ENCODE results near the gene TEN1. TPM values are rescaled to one million over a fixed set of nuclear protein-coding genes. Genes with fewer than 3 reads are reported as not detected.
A peak's percentile ranks its signal among the peaks of the same experiment; 100 is the strongest.

TEN1 gene
- total RNA-seq, 1 donor from 2014 or later: 15.9 TPM

DNA sequence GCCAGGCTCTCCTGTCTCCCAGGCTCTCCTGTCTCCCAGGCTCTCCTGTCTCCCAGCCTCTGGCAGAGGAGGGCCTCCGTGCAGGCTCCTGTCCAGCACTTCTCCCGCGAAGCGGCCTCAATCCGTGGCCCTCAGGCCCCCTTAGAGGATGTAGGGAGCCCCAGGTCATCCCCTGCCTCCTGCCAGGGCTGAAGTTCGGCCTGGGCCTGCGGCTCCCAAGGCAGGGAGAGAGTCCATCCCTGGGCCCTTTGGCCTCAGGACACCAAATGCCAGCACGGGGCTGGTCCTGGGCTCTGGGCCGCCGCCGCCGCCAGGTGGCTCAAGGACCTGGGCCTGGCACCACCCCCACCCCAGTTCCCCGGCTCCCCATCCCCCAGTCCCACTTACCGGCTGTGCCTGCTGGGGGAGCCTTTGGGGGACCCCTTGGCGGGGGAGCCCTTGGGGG, 47.7 kb downstream of the TEN1 start:
- Mint-ChIP-seq H3K27ac (no peak overlapping the region), H3K4me3 (peak overlapping the region; percentile 79), H3K4me1 (ENCODE audit: unreplicated experiment) (peaks cover 16% of the 10 kb centered on the region), H3K9me3 (no peaks in the 10 kb centered on the region), H3K36me3 (no peaks in the 10 kb centered on the region), H3K27me3 (no peaks in the 10 kb centered on the region)
- no peak for DNase-seq (ENCODE audit: extremely low spot score, unreplicated experiment)
- TF ChIP-seq, protein P1, sequence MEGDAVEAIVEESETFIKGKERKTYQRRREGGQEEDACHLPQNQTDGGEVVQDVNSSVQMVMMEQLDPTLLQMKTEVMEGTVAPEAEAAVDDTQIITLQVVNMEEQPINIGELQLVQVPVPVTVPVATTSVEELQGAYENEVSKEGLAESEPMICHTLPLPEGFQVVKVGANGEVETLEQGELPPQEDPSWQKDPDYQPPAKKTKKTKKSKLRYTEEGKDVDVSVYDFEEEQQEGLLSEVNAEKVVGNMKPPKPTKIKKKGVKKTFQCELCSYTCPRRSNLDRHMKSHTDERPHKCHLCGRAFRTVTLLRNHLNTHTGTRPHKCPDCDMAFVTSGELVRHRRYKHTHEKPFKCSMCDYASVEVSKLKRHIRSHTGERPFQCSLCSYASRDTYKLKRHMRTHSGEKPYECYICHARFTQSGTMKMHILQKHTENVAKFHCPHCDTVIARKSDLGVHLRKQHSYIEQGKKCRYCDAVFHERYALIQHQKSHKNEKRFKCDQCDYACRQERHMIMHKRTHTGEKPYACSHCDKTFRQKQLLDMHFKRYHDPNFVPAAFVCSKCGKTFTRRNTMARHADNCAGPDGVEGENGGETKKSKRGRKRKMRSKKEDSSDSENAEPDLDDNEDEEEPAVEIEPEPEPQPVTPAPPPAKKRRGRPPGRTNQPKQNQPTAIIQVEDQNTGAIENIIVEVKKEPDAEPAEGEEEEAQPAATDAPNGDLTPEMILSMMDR (conservative IDR thresholded peaks at IDR 0.05): no peak

DNA sequence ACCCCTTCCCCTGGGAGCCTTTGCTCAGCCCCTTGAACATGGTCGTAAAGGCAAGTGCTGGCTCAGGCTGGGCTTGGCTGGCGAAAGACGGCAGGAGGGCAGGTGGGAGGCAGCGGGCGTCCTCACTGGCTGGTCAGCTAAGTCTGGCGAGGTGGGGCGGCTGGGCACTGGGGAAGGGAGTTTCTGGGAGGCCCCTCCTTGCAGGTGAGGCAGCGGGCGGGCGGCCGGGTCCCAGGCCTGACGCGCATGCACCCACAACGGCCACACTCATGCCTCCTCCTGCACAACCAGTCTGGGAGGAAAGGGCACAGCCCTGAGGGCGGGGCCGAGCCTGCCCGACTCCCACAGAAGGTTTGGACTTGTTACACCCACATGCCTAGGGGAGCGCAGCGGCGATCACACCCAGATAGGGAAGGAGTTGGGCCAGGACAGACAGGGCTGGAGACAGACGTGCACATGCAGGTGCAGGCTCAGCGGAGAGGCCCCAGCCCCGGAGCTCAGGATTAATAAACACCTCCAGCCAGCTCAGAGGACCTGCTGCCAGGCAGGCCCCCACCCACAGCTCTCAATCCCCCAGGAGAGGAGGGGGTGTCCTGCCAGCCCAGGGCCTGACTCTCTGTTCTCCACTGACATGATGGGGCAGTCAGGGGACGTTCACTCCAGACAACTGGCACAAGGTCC, 48.3 kb downstream of the TEN1 start, which contains the start of gene EVPL:
TSS of gene EVPL (minus strand) at position 148 of the 681 bp plus-strand sequence. CDS start at position 40, 108 bp downstream.
- no peaks in the 10 kb centered on the region for H3K9me3 Mint-ChIP-seq
- H3K27me3 Mint-ChIP-seq: no peaks in the 10 kb centered on the region
- peak within 1 kb of the TSS; percentile 82 for H3K27ac Mint-ChIP-seq
- TF ChIP-seq, protein P1 (conservative IDR thresholded peaks at IDR 0.05): no peak
- H3K36me3 Mint-ChIP-seq: no peaks in the 10 kb centered on the region
- no peak for DNase-seq (ENCODE audit: extremely low spot score, unreplicated experiment)
- peak within 1 kb of the TSS; percentile 79 for H3K4me3 Mint-ChIP-seq
- H3K4me1 Mint-ChIP-seq (ENCODE audit: unreplicated experiment): peaks cover 16% of the 10 kb centered on the region

DNA sequence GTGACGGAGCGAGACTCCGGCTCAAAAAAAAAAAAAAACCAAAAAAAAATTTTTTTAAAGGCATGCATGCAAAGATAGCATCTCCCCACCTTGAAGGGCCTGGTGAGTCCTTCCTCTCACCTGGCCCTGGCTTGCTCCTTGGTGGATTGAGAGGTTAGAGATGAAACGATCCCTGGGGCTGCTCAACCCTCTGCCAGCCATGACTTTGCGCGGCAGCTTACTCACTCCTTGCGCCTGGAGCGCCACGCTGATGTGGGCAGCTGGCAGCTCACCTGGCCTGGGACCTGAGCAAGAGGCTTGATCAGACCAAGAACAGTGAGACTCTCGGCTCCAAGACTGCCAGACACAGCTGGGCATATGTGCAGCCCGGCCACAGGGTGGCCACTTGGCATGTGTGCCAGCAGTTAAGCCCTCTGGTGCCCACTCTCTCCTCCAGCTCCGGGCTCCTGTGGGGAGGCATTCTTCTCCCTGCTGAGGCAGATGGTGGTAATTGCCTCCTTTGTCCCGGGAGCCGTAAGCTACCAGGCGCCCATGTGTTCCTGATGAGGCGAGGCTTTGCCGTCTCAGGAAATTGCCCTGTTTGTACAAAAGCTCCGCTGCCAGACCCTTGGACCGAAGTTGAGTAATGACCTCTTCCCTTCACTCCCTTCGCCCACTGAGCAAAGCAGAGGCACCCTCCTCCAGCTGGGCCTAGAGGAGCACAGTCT, 53.2 kb downstream of the TEN1 start:
- Mint-ChIP-seq H3K9me3 (no peaks in the 10 kb centered on the region), H3K27me3 (no peaks in the 10 kb centered on the region), H3K4me3 (no peak overlapping the region), H3K4me1 (ENCODE audit: unreplicated experiment) (peaks cover 23% of the 10 kb centered on the region), H3K36me3 (peaks cover 3% of the 10 kb centered on the region), H3K27ac (no peak overlapping the region)
- no peak for DNase-seq (ENCODE audit: extremely low spot score, unreplicated experiment)
- TF ChIP-seq, protein P1 (conservative IDR thresholded peaks at IDR 0.05): no peak

DNA sequence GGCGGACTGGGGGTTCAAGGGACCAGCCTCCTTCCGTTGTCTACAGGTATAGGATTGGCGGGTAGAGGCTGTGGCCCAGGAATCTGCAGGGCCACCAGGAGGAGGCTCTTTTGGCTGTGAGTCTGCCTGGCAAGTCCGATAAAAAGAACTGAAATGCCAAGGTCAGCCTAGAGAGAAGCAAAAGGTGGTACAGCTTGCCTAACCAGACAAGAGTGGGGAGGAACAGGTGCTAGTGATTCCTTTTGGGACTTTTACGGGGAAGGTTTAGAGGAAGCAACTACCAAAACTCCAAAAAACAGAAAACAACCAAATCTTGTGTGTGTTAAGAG, 53.7 kb downstream of the TEN1 start:
- Mint-ChIP-seq H3K27me3 (no peaks in the 10 kb centered on the region), H3K4me3 (no peak overlapping the region), H3K27ac (no peak overlapping the region), H3K36me3 (peaks cover 3% of the 10 kb centered on the region), H3K4me1 (ENCODE audit: unreplicated experiment) (peaks cover 22% of the 10 kb centered on the region), H3K9me3 (no peaks in the 10 kb centered on the region)
- DNase-seq (ENCODE audit: extremely low spot score, unreplicated experiment): no peak
- TF ChIP-seq, protein P1 (conservative IDR thresholded peaks at IDR 0.05): no peak

DNA sequence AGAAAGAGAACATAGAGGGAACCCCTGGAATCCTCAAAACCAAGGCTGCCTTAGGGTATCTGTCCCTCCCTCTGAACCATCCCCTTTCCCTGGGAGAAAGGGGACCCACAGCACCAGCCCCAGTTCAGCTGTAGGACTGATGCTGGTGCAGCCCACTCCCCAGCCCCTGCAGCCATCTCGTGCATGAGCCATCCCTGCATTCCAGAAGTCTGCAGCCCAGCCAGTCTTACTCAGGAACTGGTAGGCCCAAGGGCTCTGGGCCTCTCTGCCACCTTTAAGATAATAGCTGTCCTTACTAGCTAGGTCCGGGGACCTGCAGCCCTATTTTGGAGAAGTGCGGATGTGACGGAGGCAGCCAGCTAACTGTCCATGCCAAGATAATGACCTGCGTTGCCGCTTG, 54.1 kb downstream of the TEN1 start:
- Mint-ChIP-seq H3K4me1 (ENCODE audit: unreplicated experiment) (peaks cover 26% of the 10 kb centered on the region), H3K9me3 (no peaks in the 10 kb centered on the region), H3K4me3 (no peak overlapping the region), H3K27ac (no peak overlapping the region), H3K36me3 (peaks cover 5% of the 10 kb centered on the region), H3K27me3 (no peaks in the 10 kb centered on the region)
- DNase-seq (ENCODE audit: extremely low spot score, unreplicated experiment): no peak
- TF ChIP-seq, protein P1 (conservative IDR thresholded peaks at IDR 0.05): no peak
